ENCODE results near the gene WFDC9. TPM values are rescaled to one million over a fixed set of nuclear protein-coding genes. Genes with fewer than 3 reads are reported as not detected.

Gene WFDC9
- total RNA-seq, 1 donor from 2014 or later = not detected

DNA sequence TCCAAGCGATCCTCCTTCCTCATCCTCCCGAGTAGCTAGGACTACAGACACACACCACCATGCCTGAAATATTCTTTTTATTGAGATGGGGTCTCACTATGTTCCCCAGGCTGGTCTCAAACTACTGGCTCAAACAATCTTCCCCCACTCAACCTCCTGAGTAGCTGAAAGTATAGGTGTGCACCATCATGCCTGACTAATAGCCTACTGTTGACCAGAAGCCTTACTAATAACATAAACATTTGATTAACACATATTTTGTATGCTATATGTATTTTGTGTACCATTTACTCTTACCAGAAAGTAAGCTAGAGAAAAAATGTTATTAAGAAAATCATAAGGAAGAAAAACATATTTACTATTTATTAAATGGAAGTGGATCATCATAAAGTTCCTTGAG is 13.5 kb downstream of the WFDC9 start:
- no peaks in the 10 kb centered on the region for H3K27me3 Mint-ChIP-seq (ENCODE audit: unreplicated experiment)
- no peak for DNase-seq
- H3K4me3 Mint-ChIP-seq (ENCODE audit: unreplicated experiment) = no peak overlapping the region

DNA sequence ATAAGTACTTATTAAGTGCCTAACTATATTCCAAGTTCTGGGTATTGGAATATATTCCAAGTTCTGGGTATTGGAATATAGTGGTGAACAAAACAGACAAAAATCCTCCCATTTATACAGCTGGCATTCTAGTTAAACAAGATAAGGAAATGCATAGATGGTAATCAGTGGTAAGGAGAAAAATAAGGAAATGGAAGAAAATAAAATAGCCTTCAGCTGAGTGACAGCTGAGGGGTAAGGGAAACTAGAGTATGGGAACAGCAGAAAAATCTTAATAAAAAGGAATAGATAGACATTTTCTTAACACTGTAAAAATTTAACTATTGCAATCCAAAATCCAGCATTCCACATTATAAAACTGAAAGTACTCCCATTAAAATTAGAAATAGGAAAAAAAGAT is 18.8 kb downstream of the WFDC9 start:
- no peaks in the 10 kb centered on the region for H3K27me3 Mint-ChIP-seq (ENCODE audit: unreplicated experiment)
- DNase-seq = no peak
- H3K4me1 Mint-ChIP-seq (ENCODE audit: low read depth, unreplicated experiment) = no peaks in the 10 kb centered on the region
- H3K27ac Mint-ChIP-seq (ENCODE audit: unreplicated experiment) = no peak overlapping the region
- H3K36me3 Mint-ChIP-seq (ENCODE audit: unreplicated experiment) = peaks cover 5% of the 10 kb centered on the region
- no peak overlapping the region for H3K4me3 Mint-ChIP-seq (ENCODE audit: unreplicated experiment)
- H3K9me3 Mint-ChIP-seq (ENCODE audit: unreplicated experiment) = peaks cover 5% of the 10 kb centered on the region
- TF ChIP-seq, protein P1, sequence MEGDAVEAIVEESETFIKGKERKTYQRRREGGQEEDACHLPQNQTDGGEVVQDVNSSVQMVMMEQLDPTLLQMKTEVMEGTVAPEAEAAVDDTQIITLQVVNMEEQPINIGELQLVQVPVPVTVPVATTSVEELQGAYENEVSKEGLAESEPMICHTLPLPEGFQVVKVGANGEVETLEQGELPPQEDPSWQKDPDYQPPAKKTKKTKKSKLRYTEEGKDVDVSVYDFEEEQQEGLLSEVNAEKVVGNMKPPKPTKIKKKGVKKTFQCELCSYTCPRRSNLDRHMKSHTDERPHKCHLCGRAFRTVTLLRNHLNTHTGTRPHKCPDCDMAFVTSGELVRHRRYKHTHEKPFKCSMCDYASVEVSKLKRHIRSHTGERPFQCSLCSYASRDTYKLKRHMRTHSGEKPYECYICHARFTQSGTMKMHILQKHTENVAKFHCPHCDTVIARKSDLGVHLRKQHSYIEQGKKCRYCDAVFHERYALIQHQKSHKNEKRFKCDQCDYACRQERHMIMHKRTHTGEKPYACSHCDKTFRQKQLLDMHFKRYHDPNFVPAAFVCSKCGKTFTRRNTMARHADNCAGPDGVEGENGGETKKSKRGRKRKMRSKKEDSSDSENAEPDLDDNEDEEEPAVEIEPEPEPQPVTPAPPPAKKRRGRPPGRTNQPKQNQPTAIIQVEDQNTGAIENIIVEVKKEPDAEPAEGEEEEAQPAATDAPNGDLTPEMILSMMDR (IDR thresholded peaks at IDR 0.05; ENCODE audit: partially characterized antibody, unreplicated experiment) = no peak

More for the DNA sequence above, 13.5 kb downstream of the WFDC9 start:
- Mint-ChIP-seq H3K27ac (ENCODE audit: unreplicated experiment) (no peak overlapping the region), H3K36me3 (ENCODE audit: unreplicated experiment) (no peaks in the 10 kb centered on the region), H3K4me1 (ENCODE audit: low read depth, unreplicated experiment) (no peaks in the 10 kb centered on the region), H3K9me3 (ENCODE audit: unreplicated experiment) (no peaks in the 10 kb centered on the region)
- TF ChIP-seq, protein P1 (IDR thresholded peaks at IDR 0.05; ENCODE audit: partially characterized antibody, unreplicated experiment) = no peak

DNA sequence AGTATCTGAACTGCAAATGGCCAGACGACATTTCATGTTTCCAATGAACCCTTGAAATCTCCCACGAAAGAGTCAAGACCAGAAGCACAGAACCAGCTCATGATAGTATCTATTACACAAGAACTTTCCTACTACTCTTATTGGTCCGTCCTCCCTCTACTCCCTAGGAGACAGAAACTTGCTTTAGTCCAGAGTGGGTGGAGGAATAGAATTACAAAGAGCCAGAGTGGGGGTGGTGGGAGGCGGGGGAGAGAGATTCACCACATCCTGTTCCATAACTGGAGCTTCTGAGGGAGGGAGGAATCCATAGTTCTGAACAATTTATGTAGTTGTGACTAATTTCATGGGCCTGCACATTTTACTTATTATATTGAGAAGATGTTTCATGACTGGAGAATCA is 20.0 kb downstream of the WFDC9 start:
- H3K9me3 Mint-ChIP-seq (ENCODE audit: unreplicated experiment) = peaks cover 5% of the 10 kb centered on the region
- no peaks in the 10 kb centered on the region for H3K27me3 Mint-ChIP-seq (ENCODE audit: unreplicated experiment)
- TF ChIP-seq, protein P1 (IDR thresholded peaks at IDR 0.05; ENCODE audit: partially characterized antibody, unreplicated experiment) = no peak
- no peaks in the 10 kb centered on the region for H3K4me1 Mint-ChIP-seq (ENCODE audit: low read depth, unreplicated experiment)
- no peak overlapping the region for H3K27ac Mint-ChIP-seq (ENCODE audit: unreplicated experiment)
- no peak overlapping the region for H3K4me3 Mint-ChIP-seq (ENCODE audit: unreplicated experiment)
- peaks cover 13% of the 10 kb centered on the region for H3K36me3 Mint-ChIP-seq (ENCODE audit: unreplicated experiment)
- no peak for DNase-seq

DNA sequence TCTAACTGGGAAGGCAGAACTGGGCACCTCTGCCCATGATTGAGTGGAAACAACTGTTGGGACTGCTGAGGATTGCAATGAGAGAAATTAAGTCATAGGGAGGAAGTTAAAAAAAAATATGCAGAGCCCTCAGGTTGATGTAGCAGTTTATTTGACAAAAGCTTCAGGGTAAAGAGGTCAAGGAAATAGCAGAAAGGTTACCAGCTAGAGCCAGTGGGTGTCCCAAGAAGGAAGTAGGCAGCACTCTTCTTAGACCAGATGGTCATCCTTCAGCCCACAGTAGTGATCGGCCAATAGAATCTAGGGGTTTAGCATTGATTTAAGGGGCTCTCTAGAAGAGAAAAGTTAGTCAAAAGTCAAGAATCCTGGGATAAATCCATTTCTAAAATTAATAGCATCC is 23.3 kb downstream of the WFDC9 start:
- Mint-ChIP-seq H3K27me3 (ENCODE audit: unreplicated experiment) (no peaks in the 10 kb centered on the region), H3K4me1 (ENCODE audit: low read depth, unreplicated experiment) (no peaks in the 10 kb centered on the region), H3K36me3 (ENCODE audit: unreplicated experiment) (peaks cover 15% of the 10 kb centered on the region), H3K4me3 (ENCODE audit: unreplicated experiment) (no peak overlapping the region), H3K27ac (ENCODE audit: unreplicated experiment) (no peak overlapping the region), H3K9me3 (ENCODE audit: unreplicated experiment) (peaks cover 5% of the 10 kb centered on the region)
- no peak for DNase-seq
- TF ChIP-seq, protein P1 (IDR thresholded peaks at IDR 0.05; ENCODE audit: partially characterized antibody, unreplicated experiment) = no peak

DNA sequence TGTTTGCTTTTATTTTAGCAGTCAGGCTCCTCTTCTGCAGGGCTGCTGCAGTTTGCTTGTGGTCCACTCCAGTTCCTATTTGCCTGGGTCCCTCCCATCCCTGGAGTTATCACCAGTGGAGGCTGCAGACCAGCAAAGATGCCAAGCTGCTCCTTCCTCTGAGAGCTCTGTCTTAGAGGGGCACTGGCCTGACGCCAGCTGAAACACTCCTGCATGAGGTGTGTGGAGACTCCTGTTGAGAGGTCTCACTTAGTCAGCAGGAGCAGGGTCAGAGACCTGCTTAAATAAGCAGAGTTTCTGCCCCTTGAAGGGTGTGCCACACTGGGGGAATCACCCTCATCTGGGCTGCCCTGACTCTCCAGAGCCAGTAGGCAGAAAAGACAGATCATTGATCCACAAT is 35.8 kb downstream of the WFDC9 start:
- H3K9me3 Mint-ChIP-seq (ENCODE audit: unreplicated experiment) = no peaks in the 10 kb centered on the region
- H3K4me3 Mint-ChIP-seq (ENCODE audit: unreplicated experiment) = no peak overlapping the region
- DNase-seq = no peak
- no peaks in the 10 kb centered on the region for H3K4me1 Mint-ChIP-seq (ENCODE audit: low read depth, unreplicated experiment)
- H3K36me3 Mint-ChIP-seq (ENCODE audit: unreplicated experiment) = no peaks in the 10 kb centered on the region
- TF ChIP-seq, protein P1 (IDR thresholded peaks at IDR 0.05; ENCODE audit: partially characterized antibody, unreplicated experiment) = no peak
- H3K27ac Mint-ChIP-seq (ENCODE audit: unreplicated experiment) = no peak overlapping the region
- peaks cover 2% of the 10 kb centered on the region for H3K27me3 Mint-ChIP-seq (ENCODE audit: unreplicated experiment)
